IPS-18a (cell line): ENCODE measurements around the gene FAAP100.

Experiments used
- H3K27ac ChIP-seq: one replicate; pipeline ENCODE4 v1.5.1; 2013; ENCODE audit warnings: low read length
- H3K27me3 ChIP-seq: one replicate; pipeline ENCODE4 v1.6.1; 2013; ENCODE audit warnings: mild to moderate bottlenecking, low read length; ENCODE audit not compliant: control insufficient read depth, insufficient read depth
- H3K36me3 ChIP-seq: one replicate; pipeline ENCODE4 v1.6.1; 2013; ENCODE audit warnings: low read depth, low read length; ENCODE audit not compliant: control insufficient read depth
- H3K4me1 ChIP-seq: one replicate; pipeline ENCODE4 v1.6.1; 2013; ENCODE audit warnings: low read depth, low read length; ENCODE audit not compliant: control insufficient read depth
- H3K4me3 ChIP-seq: one replicate; pipeline ENCODE4 v1.5.1; 2013; ENCODE audit warnings: low read length
- H3K9ac ChIP-seq: one replicate; pipeline ENCODE4 v1.6.1; 2013; ENCODE audit warnings: mild to moderate bottlenecking, low read length, moderate library complexity
- H3K9me3 ChIP-seq: one replicate; pipeline ENCODE4 v1.6.1; 2013; ENCODE audit warnings: low read depth, low read length; ENCODE audit not compliant: control insufficient read depth

Gene FAAP100

DNA sequence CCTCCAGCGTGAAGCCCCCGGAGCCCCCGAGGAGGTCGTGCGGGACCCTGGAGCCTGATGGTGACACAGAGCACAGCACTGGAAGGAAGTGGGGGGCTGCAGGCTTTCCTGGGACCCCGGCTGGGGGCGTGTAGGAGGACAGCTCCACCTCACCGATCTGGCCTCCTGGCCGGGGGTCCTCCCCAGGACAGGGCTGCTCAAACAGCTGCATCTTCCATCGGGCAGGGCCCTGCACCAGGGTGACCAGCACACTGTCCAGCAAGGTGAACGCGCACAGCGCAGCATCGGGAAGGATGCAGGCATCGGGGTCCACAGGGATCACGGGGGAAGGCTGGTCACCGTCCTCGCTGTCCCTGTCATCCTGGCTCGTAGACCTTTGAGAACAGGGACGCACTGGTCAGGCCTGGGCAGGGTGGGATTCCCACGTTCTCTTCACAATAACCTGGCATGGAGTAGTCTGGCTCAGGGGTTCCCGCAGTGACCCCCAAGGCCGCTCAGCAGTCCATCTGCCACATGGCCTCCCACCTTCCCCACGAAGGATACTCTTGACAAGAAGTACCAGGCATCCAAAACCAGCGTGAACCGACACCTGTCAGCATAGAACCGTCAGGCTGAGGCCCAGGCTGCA is 1.2 kb downstream of the FAAP100 start:
- Histone ChIP-seq H3K9ac (no peak overlapping the region), H3K4me1 (peaks cover 6% of the 10 kb centered on the region), H3K4me3 (peak overlapping the region; percentile 89), H3K36me3 (peaks cover 31% of the 10 kb centered on the region), H3K9me3 (no peaks in the 10 kb centered on the region), H3K27me3 (no peaks in the 10 kb centered on the region), H3K27ac (no peak overlapping the region)

DNA sequence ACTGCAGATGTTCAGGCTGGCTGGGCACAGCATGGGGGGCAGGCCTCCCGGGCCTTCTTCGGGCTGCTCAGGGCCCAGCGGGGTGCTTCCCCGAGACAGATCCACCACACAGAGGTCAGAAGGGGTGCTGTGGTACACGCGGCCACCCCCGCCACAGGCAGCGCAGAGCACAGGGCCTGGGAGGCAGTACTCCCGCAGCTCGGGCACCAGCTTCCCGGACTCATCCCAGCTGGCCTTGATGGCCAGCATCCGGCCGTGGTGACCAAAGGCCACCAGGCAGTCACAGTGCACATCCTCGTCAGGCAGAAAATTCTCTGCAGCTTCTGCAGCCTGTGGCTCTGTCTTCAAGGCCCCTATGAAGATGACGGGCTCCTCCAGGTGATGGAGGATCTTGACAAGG is 1.9 kb downstream of the FAAP100 start:
- Histone ChIP-seq H3K27me3 (no peaks in the 10 kb centered on the region), H3K36me3 (peaks cover 36% of the 10 kb centered on the region), H3K4me3 (no peak overlapping the region), H3K4me1 (peaks cover 6% of the 10 kb centered on the region), H3K9ac (no peak overlapping the region), H3K27ac (no peak overlapping the region), H3K9me3 (no peaks in the 10 kb centered on the region)

DNA sequence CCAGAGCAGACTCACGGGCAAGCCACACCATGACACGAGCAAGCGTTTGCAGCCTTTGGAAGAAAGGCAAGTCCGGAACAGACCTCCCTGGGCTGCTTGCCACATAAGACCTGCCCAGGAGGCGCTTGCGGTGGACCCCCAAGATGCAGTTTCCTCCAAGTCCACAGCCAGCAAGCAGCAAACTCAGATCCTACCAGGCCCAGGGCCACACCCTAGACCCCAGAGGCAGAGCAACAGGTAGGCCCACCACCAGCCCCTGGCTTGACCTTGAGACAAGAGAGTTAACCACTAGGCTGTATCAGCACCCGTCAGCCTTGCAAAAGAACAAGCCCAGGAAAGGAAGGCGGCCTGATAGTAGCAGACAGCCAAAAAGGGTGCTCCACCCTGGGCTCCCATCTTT is 2.3 kb downstream of the FAAP100 start:
- Histone ChIP-seq H3K9ac (no peak overlapping the region), H3K9me3 (no peaks in the 10 kb centered on the region), H3K4me3 (no peak overlapping the region), H3K36me3 (peaks cover 40% of the 10 kb centered on the region), H3K27me3 (no peaks in the 10 kb centered on the region), H3K4me1 (peaks cover 6% of the 10 kb centered on the region), H3K27ac (no peak overlapping the region)

DNA sequence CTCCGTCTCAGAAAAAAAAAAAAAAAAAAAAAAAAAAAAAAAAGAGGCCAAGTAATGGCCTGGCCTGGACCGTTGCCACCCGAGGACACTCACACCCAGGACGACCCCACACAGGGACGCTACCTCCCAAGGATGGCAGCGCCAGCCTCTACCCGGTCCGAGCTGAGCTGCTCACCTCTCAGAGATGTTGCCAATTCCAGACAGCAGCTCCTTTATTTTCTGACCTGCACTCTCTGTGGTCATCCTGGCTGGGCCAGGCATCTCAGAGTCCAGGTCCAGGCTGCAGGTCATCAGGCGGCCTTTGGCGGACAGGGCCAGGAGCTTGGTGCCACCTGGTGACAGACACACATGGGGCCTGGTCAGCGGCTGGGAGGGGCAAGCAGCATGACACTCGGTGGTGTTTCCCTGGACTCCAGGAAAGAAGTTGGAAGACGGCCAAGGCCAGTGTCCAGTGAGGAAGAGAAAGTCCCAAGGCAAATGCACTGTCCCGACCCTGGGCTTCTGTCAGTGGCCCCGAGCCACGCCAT is 3.1 kb downstream of the FAAP100 start:
- Histone ChIP-seq H3K4me3 (no peak overlapping the region), H3K9ac (no peak overlapping the region), H3K27me3 (no peaks in the 10 kb centered on the region), H3K36me3 (peaks cover 43% of the 10 kb centered on the region), H3K27ac (no peak overlapping the region), H3K9me3 (no peaks in the 10 kb centered on the region), H3K4me1 (peaks cover 6% of the 10 kb centered on the region)

DNA sequence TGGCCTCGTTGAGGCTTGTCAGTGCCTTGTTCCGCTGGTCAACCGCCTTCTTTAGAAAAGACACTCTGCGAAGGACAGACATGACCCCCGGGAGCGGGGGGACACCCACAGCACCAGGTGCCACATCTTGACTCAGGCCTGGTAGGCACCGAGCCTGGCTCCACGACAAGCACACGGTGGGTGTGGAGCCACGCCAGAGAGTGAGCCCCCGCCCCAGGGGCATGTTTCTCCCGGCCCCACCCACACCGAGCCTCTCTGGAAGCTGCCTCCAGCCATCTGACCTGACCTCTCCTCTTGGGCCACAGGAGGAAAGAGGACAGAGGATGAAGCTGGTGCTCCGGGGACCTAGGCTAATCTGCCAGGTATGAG is 4.6 kb downstream of the FAAP100 start:
- Histone ChIP-seq H3K9me3 (no peaks in the 10 kb centered on the region), H3K27me3 (no peaks in the 10 kb centered on the region), H3K36me3 (peaks cover 48% of the 10 kb centered on the region), H3K4me1 (no peaks in the 10 kb centered on the region), H3K27ac (no peak overlapping the region), H3K4me3 (no peak overlapping the region), H3K9ac (no peak overlapping the region)

DNA sequence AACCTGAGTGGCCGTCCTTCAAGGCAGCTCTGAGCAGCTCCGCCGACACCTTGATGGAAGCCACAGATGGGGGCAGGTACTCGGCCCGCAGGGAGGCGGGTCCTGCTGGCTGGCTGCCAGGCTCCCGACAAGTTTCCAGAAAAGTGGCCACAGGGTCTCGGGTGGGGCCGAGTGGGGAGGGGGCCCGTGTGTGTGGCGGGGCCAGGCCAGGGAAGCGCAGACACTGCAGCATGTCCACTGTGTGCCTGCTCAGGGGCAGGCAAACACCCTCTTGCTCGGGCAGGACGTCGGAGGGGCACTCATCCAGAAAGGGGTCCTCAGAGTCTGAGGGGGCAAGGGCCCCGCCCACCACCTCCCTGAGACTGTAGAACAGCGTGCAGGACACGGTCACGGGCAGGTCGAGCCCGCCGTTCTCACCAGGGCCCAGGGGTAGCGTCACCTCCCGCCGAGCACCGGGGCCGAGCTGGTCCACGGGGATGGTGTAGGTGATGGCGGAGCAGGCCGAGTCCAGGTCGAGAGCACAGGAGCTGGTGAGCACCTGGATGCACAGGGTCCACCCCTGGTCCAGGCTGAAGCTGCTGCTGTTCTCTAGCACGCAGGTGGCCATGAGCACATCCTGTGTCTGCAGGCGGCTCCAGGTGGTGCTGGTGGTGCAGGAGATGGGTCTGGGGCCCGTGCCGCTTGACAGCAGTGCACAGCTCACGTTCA is 5.1 kb downstream of the FAAP100 start:
- Histone ChIP-seq H3K27me3 (no peaks in the 10 kb centered on the region), H3K4me1 (no peaks in the 10 kb centered on the region), H3K4me3 (no peak overlapping the region), H3K9ac (no peak overlapping the region), H3K36me3 (peaks cover 48% of the 10 kb centered on the region), H3K27ac (no peak overlapping the region), H3K9me3 (no peaks in the 10 kb centered on the region)

DNA sequence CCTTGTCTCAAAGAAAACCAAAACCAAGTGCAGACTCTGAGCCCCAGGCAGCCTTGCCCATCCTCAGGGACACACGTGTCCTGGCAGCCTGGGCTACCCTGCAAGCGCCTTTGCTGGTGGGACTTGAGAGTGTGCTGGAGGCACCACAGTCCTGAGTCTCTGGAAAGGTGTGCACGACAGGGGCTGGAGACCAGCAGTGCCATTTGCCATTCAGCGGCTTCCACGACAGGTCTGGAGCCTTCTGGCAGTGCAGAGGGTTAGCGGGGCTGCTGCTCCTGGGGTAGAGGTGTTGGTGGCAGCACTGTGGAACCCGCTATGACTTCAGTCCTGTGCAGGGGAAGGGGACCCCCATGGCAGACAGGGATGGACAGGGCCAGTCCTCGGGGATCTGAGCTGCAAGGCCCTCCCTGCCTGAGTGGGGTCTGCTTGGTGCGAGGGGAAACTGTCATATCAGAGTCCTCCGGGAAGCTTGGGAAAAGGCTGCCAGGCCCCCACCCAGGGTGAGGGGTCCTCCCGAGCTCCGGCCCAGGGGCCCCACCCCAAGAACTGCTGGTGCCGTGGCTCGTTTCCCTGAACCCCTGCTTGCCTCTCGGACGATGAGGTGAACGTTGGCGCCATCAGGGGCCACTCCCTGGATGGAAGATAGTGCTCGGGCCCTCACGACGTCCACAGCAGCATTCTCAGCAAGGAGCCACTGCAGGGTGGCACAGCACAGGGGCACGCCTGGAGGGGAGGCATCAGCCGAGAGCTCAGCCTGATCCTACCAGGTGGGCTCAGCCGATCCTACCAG is 6.8 kb downstream of the FAAP100 start:
- H3K4me3 ChIP-seq = no peak overlapping the region
- no peaks in the 10 kb centered on the region for H3K4me1 ChIP-seq
- no peak overlapping the region for H3K9ac ChIP-seq
- H3K27me3 ChIP-seq = no peaks in the 10 kb centered on the region
- no peaks in the 10 kb centered on the region for H3K9me3 ChIP-seq
- no peak overlapping the region for H3K27ac ChIP-seq
- peaks cover 49% of the 10 kb centered on the region for H3K36me3 ChIP-seq

DNA sequence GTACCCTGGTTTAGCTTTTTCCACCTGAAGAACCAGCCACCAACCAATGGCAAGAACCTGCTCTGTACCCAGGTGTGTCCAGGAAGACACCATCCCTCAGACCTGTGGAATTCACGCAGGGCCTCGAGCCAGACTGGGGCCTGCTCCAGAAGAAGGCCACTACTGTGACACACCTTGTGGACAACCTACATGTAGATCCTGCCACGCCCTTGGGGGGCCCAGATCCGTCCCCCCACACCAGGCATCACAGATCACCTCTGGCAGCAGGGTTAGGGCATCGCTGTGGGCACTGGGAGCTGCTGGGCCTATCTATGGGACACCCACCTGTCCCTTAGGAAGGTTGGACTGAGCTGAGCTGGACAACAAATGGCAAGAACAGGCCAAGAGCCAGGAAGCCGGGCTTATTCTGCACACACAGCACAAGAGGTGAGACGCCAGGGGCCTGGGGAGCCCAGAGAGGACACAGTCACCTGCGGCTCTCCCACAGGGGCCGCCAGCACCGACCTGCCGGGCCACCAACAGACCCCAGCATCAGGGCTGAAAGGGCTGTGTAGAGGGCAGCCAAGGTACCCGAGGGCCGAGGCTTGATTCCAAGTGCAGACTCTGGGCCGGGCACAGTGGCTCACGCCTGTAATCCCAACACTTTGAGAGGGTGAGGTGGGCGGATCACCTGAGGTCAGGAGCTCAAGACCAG is 7.7 kb downstream of the FAAP100 start:
- Histone ChIP-seq H3K9ac (no peak overlapping the region), H3K4me3 (no peak overlapping the region), H3K36me3 (peaks cover 40% of the 10 kb centered on the region), H3K4me1 (no peaks in the 10 kb centered on the region), H3K27me3 (no peaks in the 10 kb centered on the region), H3K9me3 (no peaks in the 10 kb centered on the region), H3K27ac (no peak overlapping the region)

DNA sequence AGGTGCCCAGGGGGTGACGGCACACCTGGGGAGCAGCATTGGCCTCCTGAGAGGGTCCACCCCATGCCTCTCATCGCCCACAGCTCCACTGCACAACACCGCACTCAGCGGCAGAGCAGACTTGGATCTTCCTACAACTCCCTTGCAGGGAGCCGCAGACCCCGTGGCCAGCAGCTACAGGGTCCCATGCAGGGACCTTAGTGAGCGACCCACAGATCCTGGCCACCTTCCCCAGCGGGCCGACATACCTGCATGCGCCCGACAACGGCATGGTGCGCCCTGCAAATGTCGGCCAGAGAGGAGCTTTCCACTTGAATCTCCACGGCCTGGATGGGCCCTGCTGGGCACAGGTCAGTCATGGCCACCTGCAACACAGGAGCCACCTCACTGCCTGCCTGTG is 8.4 kb downstream of the FAAP100 start:
- Histone ChIP-seq H3K9ac (no peak overlapping the region), H3K4me3 (no peak overlapping the region), H3K9me3 (no peaks in the 10 kb centered on the region), H3K27me3 (no peaks in the 10 kb centered on the region), H3K27ac (no peak overlapping the region), H3K4me1 (no peaks in the 10 kb centered on the region), H3K36me3 (peaks cover 35% of the 10 kb centered on the region)

DNA sequence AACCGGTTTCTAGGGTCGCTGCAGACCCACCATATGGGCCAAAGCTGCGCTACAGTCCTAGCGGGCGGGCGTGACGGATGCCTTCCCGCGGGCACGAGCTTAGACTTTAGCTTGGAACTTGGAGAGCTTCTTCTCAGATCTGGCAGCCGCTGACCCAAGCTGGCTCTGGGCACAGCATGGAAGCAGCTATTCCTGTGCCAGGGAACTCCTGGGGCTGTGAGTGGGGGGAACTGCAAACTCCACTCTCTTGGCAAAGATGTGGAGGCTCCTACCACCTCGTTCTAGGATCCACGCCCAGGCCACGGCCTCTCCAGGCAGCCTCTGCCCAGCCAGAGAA is 8.8 kb downstream of the FAAP100 start:
- H3K4me1 ChIP-seq = no peaks in the 10 kb centered on the region
- H3K27ac ChIP-seq = no peak overlapping the region
- no peak overlapping the region for H3K4me3 ChIP-seq
- no peak overlapping the region for H3K9ac ChIP-seq
- H3K27me3 ChIP-seq = no peaks in the 10 kb centered on the region
- H3K36me3 ChIP-seq = peaks cover 35% of the 10 kb centered on the region
- no peaks in the 10 kb centered on the region for H3K9me3 ChIP-seq
